Hepatocyte (in vitro differentiated cells): ENCODE measurements around the gene IRF3. TPM values are rescaled to one million over a fixed set of nuclear protein-coding genes. Genes with fewer than 3 reads are reported as not detected.

Source experiments
- DNase-seq: peaks from one replicate; pipeline ENCODE4 v3.0.0-alpha.2; 2016; ENCODE audit warnings: low spot score
- H2AFZ ChIP-seq: fragments of 200-600 bp; sonication (generic); 2 replicates; pipeline ENCODE4 v1.6.0; 2016; ENCODE audit warnings: antibody characterized with exemption, mild to moderate bottlenecking
- H3K27ac ChIP-seq: fragments of 200-600 bp; sonication (generic); 2 replicates; pipeline ENCODE4 v1.5.1; 2016; ENCODE audit warnings: mild to moderate bottlenecking
- H3K27me3 ChIP-seq: fragments of 200-600 bp; sonication (generic); 2 replicates; pipeline ENCODE4 v1.6.1; 2016
- H3K36me3 ChIP-seq: fragments of 200-600 bp; sonication (generic); replicated peaks from 2 replicates; pipeline ENCODE4 v1.5.1; 2016; ENCODE audit warnings: low read depth; ENCODE audit not compliant: insufficient read depth
- H3K4me1 ChIP-seq: fragments of 200-600 bp; sonication (generic); 2 replicates; pipeline ENCODE4 v1.5.1; 2016; ENCODE audit warnings: mild to moderate bottlenecking, moderate library complexity; ENCODE audit not compliant: insufficient read depth
- H3K4me2 ChIP-seq: fragments of 200-600 bp; sonication (generic); 2 replicates; pipeline ENCODE4 v1.6.0; 2016
- H3K4me3 ChIP-seq: fragments of 200-600 bp; sonication (generic); 2 replicates; pipeline ENCODE4 v1.5.1; 2016; ENCODE audit warnings: mild to moderate bottlenecking
- H3K79me2 ChIP-seq: fragments of 200-600 bp; sonication (generic); 2 replicates; pipeline ENCODE4 v1.6.0; 2017; ENCODE audit warnings: mild to moderate bottlenecking
- H3K9me2 ChIP-seq: fragments of 200-600 bp; sonication (generic); replicated peaks from 2 replicates; pipeline ENCODE4 v1.6.0; 2017; ENCODE audit warnings: mild to moderate bottlenecking; ENCODE audit not compliant: insufficient read depth
- H3K9me3 ChIP-seq: fragments of 200-600 bp; sonication (generic); 2 replicates; pipeline ENCODE4 v1.5.1; 2016; ENCODE audit warnings: low read depth, mild to moderate bottlenecking
- H4K20me1 ChIP-seq: fragments of 200-600 bp; sonication (generic); 2 replicates; pipeline ENCODE4 v1.6.0; 2016; ENCODE audit warnings: mild to moderate bottlenecking; ENCODE audit not compliant: insufficient read depth, poor library complexity, severe bottlenecking
- EZH2 ChIP-seq: fragments of 200-600 bp; sonication (generic); IDR thresholded peaks from 2 replicates; pipeline ENCODE4 v1.6.1; 2016; ENCODE audit warnings: antibody characterized with exemption, mild to moderate bottlenecking, borderline replicate concordance
- EZH2phosphoT487 ChIP-seq: fragments of 200-600 bp; sonication (generic); IDR thresholded peaks from one replicate; pipeline ENCODE4 v1.6.1; 2018; ENCODE audit warnings: antibody characterized with exemption, mild to moderate bottlenecking, low read depth, moderate library complexity; ENCODE audit not compliant: unreplicated experiment, severe bottlenecking
- WGBS: methylation state at CpG from one replicate; pipeline ENCODE4 v1.1.6; 2016; ENCODE audit warnings: low lambda C conversion rate; ENCODE audit errors: missing lambda C conversion rate; 5-methylcytosine and 5-hydroxymethylcytosine counted together
- polyA plus RNA-seq: library from polyadenylated mRNA; unstranded; fragments of >200 nt; fragmentation: Nextera tagmentation; extraction: Ambion mirVana; gene quantifications from 2 replicates; pipeline ENCODE4 v1.2.1, GENCODE V29; 2016
- total RNA-seq: library from RNA; depleted of rRNA; stranded (reverse); fragments of >200 nt; gene quantifications from 2 replicates; pipeline ENCODE4 v1.2.3, GENCODE V29; 2014
- TF ChIP-seq, protein P1 (sequence below): fragments of 200-600 bp; sonication (generic); IDR thresholded peaks from 2 replicates; pipeline ENCODE4 v1.5.1; 2016; ENCODE audit warnings: antibody characterized with exemption, mild to moderate bottlenecking; ENCODE audit not compliant: poor library complexity

Gene IRF3
- total and polyA plus RNA-seq, 2 experiments from 2014 or later = 38.8 to 55.6 TPM

DNA sequence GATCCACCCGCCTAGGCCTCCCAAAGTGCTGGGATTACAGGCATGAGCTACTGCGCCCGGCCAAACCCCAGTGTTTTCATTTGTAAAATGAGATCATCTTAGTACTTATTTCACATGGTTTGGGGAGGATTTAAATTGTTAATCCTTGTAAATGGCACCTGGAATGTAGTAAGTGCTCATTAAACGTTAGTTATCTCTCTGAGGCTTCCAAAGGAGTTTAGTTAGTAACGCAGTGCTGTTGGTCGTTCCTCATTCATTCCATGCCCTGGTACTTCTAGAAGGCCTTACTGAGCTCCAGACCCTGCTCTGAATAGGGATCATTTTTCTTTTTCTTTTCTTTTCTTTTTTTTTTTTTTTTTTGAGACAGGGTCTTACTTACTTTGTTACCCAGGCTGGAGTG lies 30.5 kb upstream of the IRF3 start:
- Histone ChIP-seq H2AFZ (no peak overlapping the region), H3K9me2 (no peaks in the 10 kb centered on the region), H3K4me1 (peaks cover 3% of the 10 kb centered on the region), H3K9me3 (no peaks in the 10 kb centered on the region), H3K36me3 (no peaks in the 10 kb centered on the region), H3K4me3 (no peak overlapping the region), H4K20me1 (no peaks in the 10 kb centered on the region), H3K4me2 (no peak overlapping the region), H3K27me3 (peaks cover 5% of the 10 kb centered on the region), H3K27ac (no peak overlapping the region), H3K79me2 (no peaks in the 10 kb centered on the region)
- DNase-seq = no peak
- whole genome bisulfite sequencing = 70% methylated on average over 6 of the region's 6 CpGs
- TF ChIP-seq EZH2 (no peak), EZH2phosphoT487 (no peak)
- TF ChIP-seq, protein P1, sequence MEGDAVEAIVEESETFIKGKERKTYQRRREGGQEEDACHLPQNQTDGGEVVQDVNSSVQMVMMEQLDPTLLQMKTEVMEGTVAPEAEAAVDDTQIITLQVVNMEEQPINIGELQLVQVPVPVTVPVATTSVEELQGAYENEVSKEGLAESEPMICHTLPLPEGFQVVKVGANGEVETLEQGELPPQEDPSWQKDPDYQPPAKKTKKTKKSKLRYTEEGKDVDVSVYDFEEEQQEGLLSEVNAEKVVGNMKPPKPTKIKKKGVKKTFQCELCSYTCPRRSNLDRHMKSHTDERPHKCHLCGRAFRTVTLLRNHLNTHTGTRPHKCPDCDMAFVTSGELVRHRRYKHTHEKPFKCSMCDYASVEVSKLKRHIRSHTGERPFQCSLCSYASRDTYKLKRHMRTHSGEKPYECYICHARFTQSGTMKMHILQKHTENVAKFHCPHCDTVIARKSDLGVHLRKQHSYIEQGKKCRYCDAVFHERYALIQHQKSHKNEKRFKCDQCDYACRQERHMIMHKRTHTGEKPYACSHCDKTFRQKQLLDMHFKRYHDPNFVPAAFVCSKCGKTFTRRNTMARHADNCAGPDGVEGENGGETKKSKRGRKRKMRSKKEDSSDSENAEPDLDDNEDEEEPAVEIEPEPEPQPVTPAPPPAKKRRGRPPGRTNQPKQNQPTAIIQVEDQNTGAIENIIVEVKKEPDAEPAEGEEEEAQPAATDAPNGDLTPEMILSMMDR = no peak

DNA sequence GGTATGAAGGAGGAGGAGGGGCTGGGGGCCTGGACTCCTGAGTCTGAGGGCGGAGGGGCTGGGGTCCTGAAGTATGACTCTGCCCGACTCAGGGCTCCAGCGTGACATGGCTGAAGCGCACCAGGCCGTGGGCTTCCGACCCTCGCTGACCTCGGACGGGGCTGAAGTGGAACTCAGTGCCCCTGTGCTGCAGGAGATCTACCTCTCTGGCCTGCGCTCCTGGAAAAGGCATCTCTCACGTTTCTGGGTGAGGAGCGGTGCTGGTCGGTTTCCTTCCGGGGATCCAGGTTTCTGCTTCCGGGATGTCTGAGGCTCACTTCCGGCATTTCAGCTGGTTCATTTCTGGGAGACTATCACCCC lies 26.5 kb upstream of the IRF3 start:
- no peaks in the 10 kb centered on the region for H3K36me3 ChIP-seq
- DNase-seq = no peak
- no peaks in the 10 kb centered on the region for H4K20me1 ChIP-seq
- no peak overlapping the region for H3K4me3 ChIP-seq
- peak overlapping the region; percentile 97 for H3K4me2 ChIP-seq
- no peaks in the 10 kb centered on the region for H3K79me2 ChIP-seq
- WGBS = 67% methylated on average over 10 of the region's 16 CpGs
- H3K9me3 ChIP-seq = no peaks in the 10 kb centered on the region
- H3K27ac ChIP-seq = no peak overlapping the region
- no peak overlapping the region for H2AFZ ChIP-seq
- peaks cover 17% of the 10 kb centered on the region for H3K4me1 ChIP-seq
- H3K9me2 ChIP-seq = no peaks in the 10 kb centered on the region
- TF ChIP-seq, protein P1 = no peak
- TF ChIP-seq EZH2phosphoT487 = no peak
- no peak for TF ChIP-seq EZH2
- H3K27me3 ChIP-seq = peaks cover 5% of the 10 kb centered on the region

DNA sequence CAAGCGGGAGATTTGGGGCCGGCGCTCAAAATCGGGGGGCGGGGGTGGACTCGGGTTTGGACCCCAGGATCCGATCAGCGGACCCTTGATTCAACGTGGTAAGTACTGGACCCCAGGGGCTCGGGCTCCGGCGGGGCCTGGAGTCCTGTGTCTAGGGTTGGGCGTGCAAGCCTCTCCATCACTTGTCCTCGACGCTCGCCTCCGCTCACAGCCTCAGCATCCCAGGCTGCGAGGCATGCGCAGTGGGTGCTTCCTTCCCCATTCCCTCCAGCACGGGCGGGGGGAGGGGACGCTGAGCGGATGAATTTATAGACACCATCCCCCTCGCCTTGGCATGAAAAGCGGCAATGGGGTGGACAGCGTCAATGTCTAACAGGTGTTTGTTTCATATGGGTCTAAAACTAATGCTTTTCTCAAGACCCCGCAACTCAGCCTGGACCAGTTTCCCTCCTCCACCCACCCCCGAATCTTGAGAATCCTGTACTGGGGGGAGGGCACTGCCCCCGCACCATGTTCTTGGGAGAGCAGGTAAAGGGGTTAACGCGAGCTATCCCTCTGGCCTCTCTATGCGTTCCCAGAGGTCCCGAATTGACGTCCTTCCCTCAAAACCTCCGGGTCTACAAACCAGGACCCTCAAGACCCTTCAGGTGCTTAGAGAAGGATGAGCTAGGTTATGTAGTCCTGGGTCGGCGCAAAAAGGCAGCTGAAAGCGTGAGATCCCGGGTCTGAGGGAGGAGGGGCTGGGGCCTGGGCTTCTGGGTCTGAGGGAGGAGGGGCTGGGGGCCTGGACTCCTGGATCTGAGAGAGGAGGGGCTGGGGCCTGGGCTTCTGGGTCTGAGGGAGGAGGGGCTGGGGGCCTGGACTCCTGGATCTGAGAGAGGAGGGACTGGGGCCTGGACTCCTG lies 25.8 kb upstream of the IRF3 start:
- Histone ChIP-seq H3K9me2 (no peaks in the 10 kb centered on the region), H3K4me1 (peaks cover 17% of the 10 kb centered on the region), H3K4me2 (peak overlapping the region; percentile 97), H3K27me3 (peaks cover 5% of the 10 kb centered on the region), H3K9me3 (no peaks in the 10 kb centered on the region), H3K27ac (no peak overlapping the region), H3K79me2 (no peaks in the 10 kb centered on the region), H3K4me3 (peak overlapping the region; percentile 63), H4K20me1 (no peaks in the 10 kb centered on the region), H3K36me3 (no peaks in the 10 kb centered on the region), H2AFZ (peak overlapping the region; percentile 90)
- WGBS = 12% methylated on average over 24 of the region's 39 CpGs
- no peak for TF ChIP-seq EZH2
- TF ChIP-seq, protein P1 = no peak
- no peak for TF ChIP-seq EZH2phosphoT487
- peak; percentile 79 for DNase-seq
